Retina (tissue), 1 donor: ENCODE results near the gene LIF.
A peak's percentile ranks its signal among the peaks of the same experiment; 100 is the strongest.
"Not testable (repeated sequence)": the region's sequence is repeated elsewhere in the genome, so short reads cannot be mapped to it uniquely, and the experiment has no call there.

Experiments
- DNase-seq: peaks from one replicate; pipeline ENCODE4 v3.0.0-alpha.2; 2016

LIF gene

DNA sequence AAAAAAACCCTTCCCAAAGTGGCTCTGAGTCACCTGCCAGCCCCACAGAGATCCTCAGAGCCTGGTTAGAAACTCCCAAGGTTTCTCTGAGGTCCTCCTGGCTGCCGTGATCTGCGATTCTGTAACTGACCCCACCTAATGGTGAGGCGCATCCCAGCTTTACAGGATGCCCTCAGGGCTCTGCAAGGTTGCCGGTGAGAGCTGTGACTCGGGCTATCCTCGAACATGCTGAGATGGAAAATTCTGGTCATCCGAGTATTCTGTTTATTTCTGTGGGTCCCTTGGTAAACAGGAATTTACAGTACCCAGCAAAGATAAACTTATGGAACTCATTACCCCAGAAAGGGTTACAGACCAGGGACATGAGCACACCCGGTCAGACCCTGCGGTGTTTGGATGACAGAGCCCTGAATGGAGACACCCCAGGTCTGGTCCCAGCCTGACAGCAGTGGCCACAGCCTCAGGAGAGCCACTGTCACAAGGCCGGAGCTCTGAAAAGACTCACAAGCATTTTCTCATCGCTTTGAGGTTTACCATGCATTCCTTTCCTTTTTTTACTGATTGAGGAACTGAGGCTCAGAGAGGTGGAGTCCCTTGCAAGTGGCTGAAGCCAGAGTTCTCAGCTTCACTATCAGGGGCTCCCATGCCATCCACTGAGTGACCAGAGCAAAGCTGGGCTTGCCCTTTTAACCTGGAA is 22.2 kb downstream of the LIF start:
- no peak for DNase-seq

GRCh38 chr22:30223303-30223702 is 23.3 kb downstream of the LIF start:
- no peak for DNase-seq

DNA sequence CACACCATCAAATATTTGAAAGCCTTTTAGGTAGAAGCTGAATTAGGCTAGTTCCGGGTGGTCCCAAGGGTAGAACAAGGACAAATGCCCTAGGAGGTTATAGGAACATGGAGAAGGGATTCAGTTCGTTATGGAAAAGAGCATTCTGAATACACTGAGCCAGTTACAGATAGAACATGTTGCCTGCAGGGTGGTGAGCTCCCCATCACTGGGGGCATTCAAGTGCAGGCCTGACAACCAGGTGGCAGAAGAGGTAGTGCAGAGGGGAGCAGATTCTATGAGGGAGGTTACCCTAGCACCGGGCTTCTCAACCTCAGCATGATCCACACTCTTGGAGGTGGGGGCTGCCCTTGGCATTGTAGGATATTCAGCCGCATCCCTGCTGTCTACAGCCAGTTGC is 24.2 kb downstream of the LIF start:
- DNase-seq: no peak

GRCh38 chr22:30221121-30221992 is 25.2 kb downstream of the LIF start:
- no peak for DNase-seq

- DNase-seq: no peak
Observed at GRCh38 chr22:30220338-30221012, 26.1 kb downstream of the LIF start.

DNA sequence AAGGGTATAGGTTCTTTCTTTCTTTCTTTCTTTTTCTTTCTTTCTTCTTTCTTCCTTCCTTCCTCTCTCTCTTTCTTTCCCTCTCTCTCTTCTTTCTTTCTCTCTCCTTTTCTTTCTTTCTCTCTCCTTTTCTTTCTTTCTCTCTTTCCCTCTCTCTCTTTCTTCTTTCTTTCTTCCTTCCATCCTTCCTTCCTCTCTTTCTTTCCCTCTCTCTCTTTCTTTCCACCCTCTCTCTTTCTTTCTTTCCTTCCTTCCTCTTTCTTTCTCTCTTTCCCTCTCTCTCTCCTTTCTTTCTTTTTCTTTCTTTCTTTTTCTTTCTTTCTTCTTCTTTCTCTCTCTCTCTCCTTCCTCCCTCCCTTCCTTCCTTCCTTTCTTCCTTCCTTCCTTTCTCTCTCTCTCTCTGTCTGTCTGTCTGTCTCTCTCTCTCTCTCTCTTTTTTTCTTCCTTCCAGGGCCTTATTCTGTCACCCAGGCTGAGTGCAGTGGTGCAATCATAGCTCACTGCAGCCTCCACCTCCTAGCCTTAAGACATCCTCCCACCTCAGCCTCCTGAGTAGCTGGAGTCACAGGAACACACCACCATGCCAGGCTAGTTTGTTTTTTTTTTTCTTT is 26.8 kb downstream of the LIF start:
- DNase-seq: no peak

- DNase-seq: no peak
Observed at GRCh38 chr22:30219049-30219654, 27.4 kb downstream of the LIF start.

DNA sequence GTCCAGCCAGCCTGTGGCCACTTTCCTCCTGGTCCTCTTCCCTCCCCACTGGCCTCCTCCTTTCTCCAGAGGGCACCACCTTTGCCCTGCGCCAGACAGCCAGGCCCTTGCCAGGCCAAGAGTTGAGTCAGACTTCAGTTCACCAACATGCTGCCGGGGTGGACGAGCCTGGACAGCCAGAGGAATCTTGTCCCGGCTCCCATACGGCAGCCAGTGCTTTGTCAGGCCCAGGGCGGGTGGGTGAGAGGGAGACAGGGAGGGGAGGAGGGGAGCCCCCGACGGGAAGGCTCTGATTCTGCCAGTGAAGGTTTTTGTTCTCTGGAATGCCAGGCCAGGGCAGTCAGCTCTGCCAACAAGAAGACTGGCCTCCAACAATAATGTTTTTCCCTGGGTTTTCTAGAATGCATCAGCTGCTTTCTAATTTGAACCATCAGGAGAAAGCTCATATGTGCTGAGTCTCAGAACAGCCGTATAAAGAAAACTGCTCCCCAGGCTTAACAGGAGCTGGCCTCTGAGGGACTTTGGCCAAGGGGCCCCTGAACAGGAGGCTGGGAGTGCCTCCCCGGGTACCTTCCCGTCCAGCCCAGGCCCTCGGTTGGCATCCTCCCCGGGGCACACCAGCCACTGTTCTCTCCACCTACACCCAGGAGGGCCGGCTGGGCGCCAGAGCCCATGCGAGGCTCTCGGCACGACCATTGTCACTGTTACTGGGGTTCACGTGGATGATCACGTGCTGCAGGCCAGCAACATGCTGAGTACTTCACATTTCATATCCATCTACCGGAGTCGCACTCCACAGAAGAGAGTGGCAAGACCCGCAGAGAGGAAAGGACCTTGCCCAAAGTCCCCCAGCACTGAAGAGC is 28.6 kb downstream of the LIF start:
- no peak for DNase-seq

DNA sequence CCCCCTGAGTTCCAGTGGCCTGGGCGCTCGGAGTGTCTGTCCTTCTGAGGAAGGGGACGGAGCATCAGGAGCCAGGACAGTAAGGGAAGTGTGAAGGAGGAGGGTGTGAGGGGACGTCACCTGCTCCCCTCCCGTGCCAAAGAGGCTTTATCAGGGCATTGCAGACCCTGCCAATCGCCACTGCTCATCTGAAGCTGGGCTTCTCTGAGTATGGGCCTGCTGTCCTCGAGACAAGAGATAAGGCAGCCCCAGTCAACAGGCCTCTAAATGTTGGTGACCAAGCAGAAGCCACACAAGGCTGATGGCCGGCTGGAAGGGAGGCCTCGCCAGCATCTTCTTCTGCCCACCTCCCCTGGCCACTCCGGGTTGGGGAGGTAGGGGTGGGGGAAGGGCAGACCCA is 29.8 kb downstream of the LIF start:
- no peak for DNase-seq

DNA sequence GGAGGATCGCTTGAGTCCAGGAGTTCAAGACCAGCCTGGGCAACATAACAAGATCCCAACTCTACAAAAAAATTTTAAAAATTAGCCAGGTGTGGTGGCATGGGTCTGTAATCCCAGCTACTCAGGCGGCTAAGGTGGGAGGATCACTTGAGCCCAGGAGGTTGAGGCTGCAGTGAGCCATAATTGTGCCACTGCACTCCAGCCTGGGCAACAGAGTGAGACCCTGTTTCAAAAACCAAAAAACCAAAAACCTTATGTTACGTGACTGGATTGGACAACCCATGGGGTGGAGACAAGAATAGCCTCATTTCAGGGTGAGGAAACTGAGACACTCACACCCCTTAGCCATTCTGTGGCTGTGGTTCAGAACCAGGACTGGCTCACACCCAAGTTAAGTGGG is 30.3 kb downstream of the LIF start:
- DNase-seq: not testable (repeated sequence)

DNA sequence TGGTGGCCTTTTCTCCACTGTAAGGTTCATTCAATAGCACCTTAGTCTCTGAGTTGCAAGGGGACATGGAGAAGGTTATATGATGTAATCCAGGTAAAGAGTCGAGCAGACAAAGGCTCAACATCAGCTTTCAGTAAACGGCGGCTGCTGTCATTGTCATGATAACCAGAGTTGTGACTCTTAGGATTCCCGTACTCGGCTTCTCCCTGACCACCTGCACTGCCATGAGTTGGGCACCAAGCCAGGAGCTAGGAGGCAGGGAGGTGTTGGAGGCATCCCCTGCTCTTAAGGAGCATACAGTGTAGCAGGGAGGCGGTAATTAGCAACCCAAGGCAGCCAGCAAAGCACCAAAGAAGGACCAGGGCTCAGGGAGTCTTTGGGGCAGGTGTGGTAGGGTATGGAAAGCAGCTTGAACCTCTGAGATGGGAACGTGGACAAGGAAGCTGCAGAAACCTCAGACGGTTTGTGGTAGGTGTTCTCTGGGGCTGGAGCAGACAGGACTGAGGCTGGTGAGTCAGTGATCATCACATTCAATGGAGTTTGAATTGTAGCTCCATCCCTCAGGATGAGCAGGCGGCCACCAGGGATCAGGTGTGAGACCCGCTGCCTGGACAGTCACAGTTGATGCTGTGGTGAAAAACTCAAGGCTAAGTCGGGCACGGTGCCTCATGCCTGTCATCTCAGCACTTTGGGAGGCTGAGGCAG is 31.7 kb downstream of the LIF start:
- no peak for DNase-seq

DNA sequence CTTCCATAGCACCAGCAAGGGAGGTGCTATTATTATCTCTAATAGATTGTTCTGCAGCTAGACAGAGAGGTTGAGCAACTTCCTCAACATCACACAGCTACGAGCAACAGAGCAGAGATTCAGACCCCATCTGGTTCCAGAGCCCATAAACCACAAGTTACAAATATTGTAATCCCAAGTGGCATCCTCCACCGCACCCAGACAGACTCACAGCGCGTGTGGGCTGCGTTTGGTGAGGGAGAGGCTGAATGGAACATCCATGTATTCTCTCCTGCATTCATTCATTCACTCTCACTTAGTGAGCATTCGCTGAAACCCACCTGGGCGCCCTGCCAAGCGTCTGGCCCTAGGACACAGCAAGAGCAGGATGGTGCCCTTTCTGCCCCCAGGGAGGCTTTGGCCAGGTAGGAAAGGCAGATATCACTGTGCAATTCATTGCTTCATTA is 33.5 kb downstream of the LIF start:
- no peak for DNase-seq

- DNase-seq: no peak
Observed at GRCh38 chr22:30212363-30212995, 34.1 kb downstream of the LIF start.

DNA sequence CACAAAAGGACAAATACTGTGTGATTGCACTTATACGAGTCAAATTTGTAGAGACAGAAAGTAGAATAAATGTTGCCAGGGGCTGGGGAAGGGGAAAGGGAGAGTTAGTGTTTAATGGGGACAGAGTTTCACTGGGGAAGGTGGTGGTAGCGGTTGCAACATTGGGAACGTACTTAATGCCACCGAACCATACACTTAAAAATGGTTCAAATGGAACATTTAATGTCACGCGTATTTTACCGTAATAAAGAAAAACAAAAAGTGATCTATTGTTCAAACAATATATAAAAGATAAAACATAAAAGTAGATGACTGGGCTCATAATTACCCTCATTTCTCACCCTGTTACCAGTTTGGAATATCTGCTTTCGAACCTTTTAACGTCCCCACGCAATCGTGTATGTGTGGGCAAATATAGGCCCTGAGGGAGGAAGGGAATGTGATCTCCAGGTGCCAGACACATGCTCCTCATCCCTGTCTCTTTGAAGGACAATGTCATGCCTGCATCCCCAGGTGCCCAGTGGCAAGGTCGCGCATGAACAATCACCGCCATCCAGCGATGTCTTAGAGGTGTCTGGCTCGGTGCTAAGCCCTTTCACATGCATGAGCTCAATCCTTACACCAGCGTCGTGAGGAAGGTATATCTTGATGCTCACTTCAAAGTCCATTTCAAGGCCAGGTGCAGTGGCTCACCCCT is 35.3 kb downstream of the LIF start:
- DNase-seq: no peak

- DNase-seq: peak; percentile 27
Observed at GRCh38 chr22:30210235-30210909, 36.2 kb downstream of the LIF start.

DNA sequence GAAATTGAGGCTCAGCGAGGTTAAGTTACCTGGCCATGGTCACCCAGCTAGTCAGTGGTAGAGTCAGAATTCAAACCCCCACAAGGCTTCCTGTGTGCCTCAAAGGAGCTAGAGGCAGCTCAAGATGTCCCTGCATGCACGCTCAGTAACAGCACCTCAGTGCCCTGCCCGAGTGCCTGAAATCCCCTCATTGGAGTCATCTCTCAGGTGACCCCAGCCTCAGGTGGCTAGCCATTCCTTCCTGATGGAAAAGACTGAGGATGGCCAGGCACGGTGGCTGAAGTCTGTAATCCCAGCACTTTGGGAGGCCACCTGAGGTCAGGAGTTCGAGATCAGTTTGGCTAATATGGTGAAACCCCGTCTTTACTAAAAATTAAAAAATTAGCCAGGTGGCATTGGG is 36.9 kb downstream of the LIF start:
- no peak for DNase-seq

GRCh38 chr22:30208631-30209603 is 37.6 kb downstream of the LIF start:
- no peak for DNase-seq

DNA sequence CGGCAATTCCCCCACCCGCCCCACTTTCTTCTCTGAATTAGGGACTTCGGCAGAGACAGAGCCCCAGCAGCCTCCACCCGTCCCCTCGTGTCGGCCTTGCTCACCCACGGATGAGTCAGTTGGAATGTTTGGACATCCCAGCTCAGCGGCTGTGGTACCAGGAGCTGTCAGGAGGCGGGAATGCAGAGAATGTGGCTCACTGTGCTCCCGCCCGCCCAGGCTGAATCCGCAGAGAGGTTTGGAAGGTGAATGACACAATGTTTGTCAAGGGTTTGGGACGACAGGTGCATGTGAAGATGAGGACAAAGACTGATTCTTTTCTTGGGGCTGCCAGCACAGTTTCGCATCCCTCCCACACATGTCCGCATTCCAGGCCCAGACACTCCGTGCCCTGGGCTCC is 39.6 kb downstream of the LIF start:
- DNase-seq: peak; percentile 32
